NCI-H1092 treated with DMSO at 0.1 percent for 48 hours (cell line): Measurements from ENCODE around the gene TM9SF1.

Experiments used
- DNase-seq: peaks from one replicate; lab custom pipeline; 2025; lab: John Stamatoyannopoulos, UW

TM9SF1 gene

DNA sequence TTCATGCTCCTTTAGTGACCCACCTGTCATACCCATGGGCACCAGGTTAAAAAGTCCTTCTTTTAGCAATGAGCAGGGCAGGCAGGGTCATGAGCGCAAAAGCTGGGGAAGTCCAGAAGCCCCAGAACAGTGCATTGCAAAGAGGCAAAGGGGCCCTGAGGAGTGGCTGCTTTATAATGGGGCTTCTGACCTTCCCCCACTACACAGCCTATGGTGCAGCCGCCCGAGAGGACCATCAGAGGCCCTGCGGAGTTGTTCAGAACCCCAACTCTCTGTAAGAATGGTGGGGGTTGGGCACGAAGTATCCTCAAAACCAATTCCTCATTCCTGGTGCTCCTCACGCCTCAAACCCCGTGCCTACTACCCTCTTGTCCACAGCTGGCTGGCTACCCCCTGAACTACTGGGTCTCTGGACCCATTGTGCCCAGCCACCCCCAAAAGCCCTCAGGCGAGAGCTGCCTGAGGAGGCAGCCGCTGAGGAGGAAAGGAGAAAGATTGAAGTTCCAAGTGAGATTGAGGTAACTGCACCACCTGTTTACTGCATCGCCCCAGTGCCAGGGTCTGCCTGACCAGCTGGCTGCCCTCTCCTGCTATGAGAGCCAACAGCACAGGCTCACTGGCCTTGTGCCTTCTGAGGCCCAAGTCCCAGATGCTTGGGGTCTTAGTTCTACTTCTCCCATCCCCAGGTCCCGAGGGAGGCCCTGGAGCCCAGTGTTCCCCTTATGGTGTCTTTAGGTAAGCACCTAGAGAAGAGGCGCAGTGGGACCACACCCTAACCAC is 16.7 kb downstream of the TM9SF1 start:
- DNase-seq: no peak

DNA sequence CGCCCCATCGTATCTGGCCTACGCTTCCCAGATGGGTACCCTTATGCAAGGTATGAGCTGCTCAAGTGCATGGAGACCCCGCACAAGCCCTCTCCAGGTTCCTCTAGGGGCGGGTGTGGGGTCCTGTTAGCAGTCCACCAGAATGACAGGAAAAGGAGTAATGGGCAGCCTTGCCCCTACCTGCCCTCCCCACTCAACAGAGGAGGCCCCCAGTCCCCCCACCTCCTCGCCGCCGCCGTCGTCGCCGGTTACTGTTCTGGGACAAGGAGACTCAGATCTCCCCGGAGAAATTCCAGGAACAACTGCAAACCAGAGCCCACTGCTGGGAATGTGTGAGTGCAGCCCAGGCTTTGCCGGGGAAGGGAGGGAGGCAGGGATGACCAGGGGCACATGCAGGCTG is 17.4 kb downstream of the TM9SF1 start:
- DNase-seq: no peak

DNA sequence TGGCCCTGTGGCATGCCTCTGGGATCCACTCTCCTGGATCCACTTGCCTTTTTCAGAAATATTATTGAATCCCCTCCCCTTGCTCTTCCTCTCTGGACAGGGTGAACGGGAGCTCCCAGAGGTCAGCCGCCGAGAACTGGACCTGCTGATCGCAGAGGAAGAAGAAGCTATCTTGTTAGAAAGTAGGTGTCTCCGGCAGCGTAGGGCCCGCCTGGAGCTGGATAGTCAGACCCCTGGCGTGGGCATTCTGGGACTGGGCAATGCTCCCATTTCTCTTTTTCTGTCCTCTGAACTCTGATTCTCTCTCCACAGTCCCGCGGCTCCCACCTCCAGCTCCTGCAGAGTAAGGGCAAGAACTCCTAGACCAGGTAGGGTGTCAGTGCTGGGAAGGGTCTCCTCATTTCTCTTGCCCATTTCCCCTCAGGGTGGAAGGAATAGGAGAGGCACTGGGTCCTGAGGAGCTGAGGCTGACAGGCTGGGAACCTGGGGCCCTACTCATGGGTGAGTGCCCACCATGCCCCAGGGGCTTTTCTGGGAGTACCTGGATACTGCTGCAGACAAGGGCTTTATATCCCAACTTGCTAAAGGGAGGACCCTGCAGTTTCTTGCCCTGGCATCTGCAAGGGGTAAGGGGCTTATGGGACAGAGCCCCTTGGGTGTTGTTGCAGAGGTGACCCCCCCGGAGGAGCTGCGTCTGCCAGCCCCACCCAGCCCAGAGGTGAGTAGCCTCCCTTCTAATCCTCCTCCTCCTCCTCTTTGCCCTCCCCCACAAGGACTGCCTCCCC is 18.0 kb downstream of the TM9SF1 start:
- DNase-seq: no peak

DNA sequence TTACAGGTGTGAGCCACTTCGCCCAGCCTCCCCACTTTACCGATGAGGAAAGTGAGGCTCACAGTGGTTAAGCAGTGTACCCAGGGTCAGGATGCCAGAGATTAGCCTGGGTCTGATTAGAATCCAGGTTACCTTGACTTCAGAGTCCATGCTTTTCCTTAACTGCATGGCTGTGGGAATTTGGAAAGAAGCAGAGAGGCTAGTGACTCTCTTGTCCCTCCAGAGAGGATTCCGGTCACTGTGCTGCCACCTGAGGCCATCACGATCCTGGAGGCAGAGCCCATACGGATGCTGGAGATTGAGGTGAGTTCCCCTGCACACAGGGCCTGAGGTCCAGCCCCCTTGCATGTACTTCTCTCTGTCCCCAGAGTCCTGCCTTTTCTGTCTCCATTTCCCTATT is 18.6 kb downstream of the TM9SF1 start:
- DNase-seq: no peak

DNA sequence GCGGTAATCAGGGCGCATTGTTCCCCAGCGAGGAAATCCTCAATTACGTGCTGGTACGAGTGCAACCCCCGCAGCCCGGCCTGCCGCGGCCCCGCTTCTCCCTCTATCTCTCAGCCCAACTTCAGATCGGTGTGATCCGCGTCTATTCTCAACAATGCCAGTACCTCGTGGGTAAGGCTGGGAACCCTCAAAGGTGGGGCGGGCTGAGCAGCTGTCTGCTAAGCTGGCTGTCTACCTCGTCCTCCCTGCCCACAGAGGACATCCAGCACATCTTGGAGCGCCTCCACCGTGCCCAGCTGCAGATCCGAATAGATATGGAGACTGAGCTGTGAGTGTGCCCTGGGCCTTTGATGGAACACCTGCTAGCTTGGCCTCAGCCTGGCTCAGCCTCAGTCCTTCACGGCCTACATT is 22.4 kb downstream of the TM9SF1 start:
- no peak for DNase-seq

DNA sequence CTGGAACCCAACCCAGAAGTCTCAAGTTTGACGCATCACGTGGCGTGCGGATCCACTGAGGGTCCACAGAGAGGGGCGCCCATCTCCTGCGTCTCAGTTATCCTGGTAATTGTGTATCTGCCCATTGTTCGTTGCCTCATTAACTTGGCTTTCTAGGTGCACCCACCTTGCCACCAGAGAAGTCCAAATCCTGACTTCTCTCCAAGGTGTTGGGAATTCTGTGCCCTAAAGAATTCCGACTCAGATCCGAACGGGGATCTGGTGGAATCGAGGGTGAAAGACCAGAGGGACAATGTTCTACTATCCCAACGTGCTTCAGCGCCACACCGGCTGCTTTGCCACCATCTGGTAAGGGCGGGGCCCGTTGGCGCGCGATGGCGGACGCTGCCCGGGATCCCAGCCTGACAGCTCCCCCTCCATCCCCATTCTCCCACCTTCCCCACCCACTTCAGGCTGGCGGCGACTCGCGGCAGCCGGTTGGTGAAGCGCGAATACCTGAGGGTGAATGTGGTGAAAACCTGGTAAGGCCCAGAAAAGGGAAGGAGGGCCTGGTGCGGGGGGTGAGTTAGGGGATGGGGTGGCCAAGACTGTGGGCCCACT is 22.9 kb downstream of the TM9SF1 start:
- no peak for DNase-seq

DNA sequence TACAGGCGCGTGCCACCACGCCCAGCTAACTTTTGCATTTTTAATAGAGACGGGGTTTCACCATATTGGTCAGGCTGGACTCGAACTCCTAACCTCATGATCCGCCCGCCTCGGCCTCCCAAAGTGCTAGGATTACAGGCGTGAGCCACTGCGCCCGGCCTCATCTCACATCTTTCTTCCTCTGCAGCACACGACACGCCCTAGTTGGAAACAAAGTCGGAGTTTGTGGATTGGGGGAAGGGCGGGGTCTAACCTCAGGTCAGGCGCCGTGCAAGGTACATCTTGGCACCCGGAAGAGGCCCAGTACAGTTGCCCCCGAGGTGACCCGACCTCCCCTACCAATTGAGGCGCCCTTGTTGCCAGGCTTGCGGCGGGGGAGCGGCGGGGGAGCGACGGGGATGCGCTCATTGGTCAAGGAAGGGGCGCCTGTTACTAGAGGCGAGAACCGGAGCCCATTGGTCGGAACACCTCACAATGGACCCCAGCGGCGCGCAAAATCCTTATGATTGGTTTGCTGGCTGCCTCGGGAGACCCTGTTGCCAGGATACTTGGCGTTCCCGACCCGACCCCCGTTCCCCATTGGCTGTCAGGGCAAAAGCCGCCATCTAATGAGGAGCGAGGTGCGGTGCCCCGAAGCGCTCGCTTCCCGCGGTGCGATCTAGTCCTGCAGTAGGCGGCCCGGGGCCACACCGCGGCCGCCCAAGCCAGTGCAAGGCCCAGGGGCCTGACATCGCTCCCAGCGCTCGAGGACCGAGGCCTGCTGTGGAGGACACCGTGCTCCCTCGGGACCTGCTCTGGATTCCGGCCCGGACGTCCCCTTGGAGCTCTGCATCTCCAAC is 23.6 kb downstream of the TM9SF1 start, which contains the start of gene REC8:
Gene REC8, plus strand, starts transcription at position 659 of the 839 bp plus-strand sequence. CDS start 473 bp downstream, outside the sequence.
- peak; percentile 96 for DNase-seq

DNA sequence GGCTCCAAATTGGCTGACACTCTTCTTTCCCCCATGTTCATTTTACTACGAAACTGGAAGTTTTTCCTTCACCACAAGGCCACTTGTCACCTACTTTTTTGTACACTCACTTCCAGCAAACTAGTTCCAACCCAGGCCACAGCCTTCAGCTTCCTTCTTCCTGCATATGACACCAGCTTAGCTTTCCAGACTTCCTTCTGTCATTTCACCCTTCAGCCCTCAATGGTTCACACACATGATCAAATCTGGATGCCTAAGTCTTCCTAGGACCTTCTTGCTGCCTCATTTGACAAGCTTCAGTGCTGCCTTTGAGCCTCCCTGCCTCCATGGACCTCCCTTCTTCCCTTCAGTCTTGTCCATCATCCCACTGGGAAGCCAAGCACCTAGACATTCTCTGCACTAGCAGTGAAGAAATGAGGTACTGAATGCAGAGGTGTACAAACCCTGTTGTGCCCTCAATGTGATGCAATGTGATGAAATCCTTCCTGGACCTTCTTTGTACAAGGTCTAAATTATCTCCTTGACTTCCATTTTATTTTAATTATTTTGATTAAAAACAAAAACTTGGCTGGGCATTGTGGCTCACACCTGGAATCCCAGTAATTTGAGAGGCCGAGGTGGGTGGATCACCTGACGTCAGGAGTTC is 27.6 kb downstream of the TM9SF1 start:
- DNase-seq: no peak

DNA sequence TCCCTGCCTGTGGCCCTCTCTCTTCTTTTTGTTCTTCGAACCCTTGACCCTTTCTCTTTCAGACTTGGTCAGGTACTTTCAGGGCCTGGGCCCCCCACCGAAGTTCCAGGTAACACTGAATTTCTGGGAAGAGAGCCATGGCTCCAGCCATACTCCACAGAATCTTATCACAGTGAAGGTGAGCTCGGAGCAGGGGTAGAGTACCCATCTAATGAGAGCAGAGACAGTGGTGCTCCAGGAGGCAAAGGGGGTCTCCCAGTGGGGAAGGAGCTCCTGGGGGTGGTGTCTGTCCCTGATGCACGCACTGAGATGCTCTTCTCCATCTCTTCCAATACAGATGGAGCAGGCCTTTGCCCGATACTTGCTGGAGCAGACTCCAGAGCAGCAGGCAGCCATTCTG is 29.5 kb downstream of the TM9SF1 start:
- no peak for DNase-seq

DNA sequence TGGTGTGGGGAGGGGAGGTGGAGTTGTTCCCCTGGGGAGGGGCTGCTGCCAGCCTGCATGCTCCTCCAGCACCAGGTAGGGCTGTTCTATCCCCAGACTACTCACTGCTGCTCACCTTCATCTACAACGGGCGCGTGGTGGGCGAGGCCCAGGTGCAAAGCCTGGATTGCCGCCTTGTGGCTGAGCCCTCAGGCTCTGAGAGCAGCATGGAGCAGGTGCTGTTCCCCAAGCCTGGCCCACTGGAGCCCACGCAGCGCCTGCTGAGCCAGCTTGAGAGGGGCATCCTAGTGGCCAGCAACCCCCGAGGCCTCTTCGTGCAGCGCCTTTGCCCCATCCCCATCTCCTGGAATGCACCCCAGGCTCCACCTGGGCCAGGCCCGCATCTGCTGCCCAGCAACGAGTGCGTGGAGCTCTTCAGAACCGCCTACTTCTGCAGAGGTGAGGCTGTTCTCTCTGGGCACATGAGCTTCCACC is 30.7 kb downstream of the TM9SF1 start:
- no peak for DNase-seq

DNA sequence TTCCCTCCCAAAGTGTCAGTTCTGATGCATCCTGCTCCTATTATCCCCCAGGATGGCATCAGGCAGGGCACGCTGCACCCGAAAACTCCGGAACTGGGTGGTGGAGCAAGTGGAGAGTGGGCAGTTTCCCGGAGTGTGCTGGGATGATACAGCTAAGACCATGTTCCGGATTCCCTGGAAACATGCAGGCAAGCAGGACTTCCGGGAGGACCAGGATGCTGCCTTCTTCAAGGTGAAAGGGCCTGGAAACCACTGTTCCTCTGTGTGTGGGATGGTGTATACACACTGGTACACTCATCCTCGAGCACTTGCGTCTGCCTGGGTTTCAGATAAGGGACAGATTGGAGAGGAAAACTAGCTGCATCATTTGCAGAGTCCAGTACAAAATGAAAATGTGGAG is 33.1 kb downstream of the TM9SF1 start:
- no peak for DNase-seq

DNA sequence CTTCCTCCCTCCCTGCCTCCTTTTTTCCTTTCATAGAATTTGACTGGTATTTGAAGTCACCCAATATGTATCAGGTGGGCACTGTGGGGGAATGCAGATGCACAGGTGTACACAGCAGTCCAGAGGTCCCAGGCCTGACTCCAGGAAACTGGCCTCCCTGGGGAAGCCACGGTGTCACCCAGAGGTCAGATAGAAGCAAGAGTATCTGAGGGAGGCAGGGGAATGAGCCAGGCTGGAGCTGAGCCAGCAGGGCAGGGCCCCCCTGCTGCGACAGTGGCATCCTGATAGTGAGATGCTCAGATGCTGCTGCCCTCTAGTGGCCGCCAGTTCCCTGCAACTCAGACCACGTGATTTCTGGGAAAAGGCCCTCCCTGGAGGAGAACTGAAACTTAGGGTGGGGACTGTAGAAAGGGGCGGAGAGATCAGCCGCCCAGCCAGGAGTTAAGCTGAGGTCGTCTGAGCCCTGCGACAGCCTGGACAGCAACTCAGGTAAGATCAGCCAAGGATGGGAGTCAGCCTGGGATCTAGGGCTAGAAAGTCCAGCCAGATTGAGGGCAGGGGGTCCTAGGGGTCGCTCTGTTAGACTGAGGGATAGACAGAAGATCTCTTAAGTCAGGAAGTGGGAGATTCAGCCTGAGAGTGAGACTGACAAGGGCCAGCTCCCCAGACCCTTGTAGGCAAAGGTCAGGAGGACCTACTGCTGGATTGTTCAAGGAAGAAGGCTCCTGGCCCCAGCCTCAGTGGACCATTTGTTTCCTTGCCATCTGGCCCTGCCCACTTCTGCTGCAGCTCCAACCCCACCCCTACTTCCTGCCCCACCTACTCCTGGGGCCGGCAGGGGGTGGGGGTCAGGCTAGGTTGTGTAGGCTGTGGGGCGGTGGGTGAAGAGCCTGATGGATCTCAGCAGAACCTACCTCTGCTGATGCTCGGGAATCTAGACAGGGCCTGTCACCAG is 34.1 kb downstream of the TM9SF1 start, which contains the start of gene IRF9:
Gene IRF9, plus strand, starts transcription at position 416 of the 955 bp plus-strand sequence. CDS start 880 bp downstream, outside the sequence.
- peak; percentile 89 for DNase-seq

DNA sequence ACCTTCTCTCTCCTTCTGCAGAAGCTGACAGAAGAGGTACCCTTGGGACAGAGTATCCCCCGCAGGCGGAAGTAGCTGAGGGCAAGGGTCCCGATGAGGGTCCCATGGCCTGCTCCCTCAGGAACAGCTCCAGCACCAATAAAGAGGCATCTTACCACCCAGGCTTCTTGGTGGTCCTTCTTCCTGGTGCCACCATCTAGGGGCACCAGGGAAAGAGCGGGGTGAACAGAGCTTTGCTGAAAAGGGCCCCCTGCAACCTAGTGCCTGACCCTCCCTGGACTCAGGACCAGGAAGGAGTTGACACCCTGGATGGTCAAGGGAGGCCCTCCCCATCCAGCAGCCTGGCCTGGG is 34.8 kb downstream of the TM9SF1 start:
- no peak for DNase-seq

DNA sequence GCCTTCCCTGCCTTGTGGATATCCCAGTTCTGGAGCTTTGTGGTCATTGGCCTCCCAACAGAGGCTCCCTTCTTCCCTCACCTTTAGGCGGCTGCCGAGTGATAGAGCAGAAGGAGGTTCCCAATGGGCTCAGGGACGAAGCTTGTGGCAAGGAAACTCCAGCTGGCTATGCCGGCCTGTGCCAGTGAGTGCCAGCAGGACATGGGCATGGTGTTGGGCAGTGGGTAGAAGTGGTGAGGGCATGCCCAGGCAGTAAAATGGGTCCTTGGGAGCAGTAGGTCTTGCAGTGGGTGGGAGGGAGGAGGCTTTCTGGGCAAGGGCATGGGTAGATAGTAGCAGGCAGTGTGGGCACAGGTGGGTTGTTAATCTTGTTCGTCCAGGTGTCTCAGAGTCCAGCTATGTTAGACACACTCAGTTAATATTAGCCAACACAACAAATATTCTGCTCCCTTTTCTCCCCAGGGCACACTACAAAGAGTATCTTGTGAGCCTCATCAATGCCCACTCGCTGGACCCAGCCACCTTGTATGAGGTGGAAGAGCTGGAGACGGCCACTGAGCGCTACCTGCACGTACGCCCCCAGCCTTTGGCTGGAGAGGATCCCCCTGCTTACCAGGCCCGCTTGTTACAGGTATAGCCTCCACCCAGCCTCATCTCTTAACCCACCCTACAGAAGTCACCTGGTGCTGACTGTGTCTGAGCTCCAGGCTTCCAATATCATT is 35.3 kb downstream of the TM9SF1 start:
- no peak for DNase-seq

DNA sequence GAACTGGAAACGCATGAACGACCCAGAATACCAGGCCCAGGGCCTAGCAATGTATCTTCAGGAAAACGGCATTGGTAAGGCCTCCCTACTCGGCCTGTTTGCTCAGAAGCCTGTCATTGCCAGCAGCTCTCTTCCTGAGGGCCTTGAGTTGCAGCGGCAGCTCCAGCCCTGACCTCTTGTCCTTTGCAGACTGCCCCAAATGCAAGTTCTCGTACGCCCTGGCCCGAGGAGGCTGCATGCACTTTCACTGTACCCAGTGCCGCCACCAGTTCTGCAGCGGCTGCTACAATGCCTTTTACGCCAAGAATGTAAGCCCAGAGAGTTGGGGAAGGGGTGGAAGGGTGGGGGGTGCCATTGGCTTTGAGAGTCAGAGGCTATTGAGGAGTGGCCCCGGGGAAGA is 37.9 kb downstream of the TM9SF1 start:
- DNase-seq: no peak

DNA sequence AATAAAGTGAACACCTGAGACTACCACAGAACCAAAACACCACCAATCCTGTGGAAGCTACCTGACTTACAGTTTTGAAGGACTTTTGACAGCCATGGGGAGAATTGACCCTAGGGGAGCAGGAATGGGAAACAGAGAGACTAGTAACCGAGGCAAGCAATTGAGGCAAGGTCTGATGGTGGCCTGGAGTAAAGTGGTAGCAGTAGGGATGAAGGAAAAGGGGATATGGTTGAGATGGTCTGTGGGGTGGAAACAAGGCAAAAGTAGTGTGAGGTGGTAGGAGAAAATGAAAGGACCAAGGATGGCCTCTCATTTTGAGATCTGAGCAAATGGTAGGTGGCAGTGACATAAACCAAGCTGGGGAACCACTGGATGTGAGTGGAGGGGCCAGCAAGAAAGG is 38.4 kb downstream of the TM9SF1 start:
- DNase-seq: no peak

DNA sequence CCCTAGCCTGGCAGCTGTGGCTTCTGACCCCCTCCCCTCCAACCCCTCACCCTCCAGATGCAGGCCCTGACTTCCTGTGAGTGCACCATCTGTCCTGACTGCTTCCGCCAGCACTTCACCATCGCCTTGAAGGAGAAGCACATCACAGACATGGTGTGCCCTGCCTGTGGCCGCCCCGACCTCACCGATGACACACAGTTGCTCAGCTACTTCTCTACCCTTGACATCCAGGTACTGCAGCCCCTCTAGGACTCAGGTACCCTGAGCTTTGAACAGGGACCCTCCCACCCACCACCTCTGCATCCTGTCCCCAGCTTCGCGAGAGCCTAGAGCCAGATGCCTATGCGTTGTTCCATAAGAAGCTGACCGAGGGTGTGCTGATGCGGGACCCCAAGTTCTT is 40.1 kb downstream of the TM9SF1 start:
- DNase-seq: no peak

DNA sequence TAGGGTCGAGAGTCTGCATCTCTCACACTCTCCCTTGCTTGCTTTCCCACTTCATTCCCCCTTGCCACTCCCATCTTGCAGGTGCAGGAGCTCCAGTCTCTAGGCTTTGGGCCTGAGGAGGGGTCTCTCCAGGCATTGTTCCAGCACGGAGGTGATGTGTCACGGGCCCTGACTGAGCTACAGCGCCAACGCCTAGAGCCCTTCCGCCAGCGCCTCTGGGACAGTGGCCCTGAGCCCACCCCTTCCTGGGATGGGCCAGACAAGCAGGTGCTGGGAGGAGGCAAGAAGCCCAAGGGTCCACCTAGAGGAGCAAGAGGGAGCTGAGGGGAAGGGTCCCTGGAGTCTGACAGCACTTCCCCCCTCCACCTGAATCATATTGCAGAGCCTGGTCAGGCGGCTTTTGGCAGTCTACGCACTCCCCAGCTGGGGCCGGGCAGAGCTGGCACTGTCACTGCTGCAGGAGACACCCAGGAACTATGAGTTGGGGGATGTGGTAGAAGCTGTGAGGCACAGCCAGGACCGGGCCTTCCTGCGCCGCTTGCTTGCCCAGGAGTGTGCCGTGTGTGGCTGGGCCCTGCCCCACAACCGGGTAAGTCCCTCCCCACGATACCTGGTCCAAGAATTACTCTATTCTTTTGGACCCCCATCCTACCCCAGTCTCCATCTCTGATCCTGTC is 43.7 kb downstream of the TM9SF1 start:
- DNase-seq: no peak

DNA sequence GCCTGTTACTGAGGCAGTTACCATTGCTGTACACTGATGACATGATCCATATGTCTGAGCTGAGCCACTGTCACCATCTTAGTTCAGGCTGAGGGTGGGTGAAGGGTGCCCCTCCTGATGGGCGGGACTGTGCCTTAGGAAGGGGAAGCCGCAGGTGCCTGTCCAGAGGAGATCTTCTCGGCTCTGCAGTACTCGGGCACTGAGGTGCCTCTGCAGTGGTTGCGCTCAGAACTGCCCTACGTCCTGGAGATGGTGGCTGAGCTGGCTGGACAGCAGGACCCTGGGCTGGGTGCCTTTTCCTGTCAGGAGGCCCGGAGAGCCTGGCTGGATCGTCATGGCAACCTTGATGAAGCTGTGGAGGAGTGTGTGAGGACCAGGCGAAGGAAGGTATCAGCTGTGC is 44.2 kb downstream of the TM9SF1 start:
- DNase-seq: no peak
